ENCODE measurements around the gene NAALADL2. TPM values are rescaled to one million over a fixed set of nuclear protein-coding genes. Genes with fewer than 3 reads are reported as not detected.

Gene NAALADL2
- total RNA-seq, 1 experiment from 2014 or later, result 1.6 TPM

DNA sequence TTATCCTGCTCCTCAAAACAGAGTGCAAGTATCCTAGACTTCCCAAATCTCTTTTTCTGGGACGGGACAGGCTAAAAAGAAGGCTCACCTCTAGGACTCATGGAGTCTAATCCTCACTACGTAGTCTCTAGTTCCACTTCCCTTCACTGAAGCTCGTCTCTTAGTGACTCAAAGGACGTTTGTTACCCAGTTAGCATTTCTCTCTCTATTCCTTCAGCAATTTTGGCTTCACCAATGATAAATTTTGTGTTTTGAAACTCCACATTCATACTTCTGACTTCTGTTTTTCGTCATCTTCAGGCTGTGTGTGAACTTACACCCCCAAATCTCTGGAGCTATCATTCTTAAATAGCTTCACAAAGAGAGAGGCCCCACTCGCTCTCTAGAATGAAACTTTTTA, 627.1 kb downstream of the NAALADL2 start:
- Histone ChIP-seq H4K91ac (ENCODE audit: insufficient read length, low read depth, low read length) (no peak overlapping the region), H3K4ac (ENCODE audit: low read depth, low read length) (no peak overlapping the region), H2BK5ac (ENCODE audit: insufficient read length, low read length) (no peak overlapping the region), H3K79me2 (ENCODE audit: insufficient read depth, low read length) (no peaks in the 10 kb centered on the region), H4K5ac (ENCODE audit: insufficient read length, low read depth, low read length) (no peak overlapping the region), H3K4me2 (ENCODE audit: insufficient read depth, insufficient read length, low read length) (no peak overlapping the region), H3K79me1 (ENCODE audit: insufficient read depth, low read depth, low read length, poor library complexity, severe bottlenecking) (no peaks in the 10 kb centered on the region), H3K56ac (ENCODE audit: insufficient read length, low read depth, low read length) (no peak overlapping the region), H3K4me1 (ENCODE audit: insufficient read depth, low read length) (no peaks in the 10 kb centered on the region), H2BK120ac (ENCODE audit: low read depth, low read length, poor library complexity, severe bottlenecking) (no peak overlapping the region), H2AFZ (ENCODE audit: low read length) (no peak overlapping the region), H2BK20ac (ENCODE audit: low read depth, low read length, poor library complexity, severe bottlenecking) (no peak overlapping the region), H3K9me3 (ENCODE audit: control insufficient read depth, low read depth, low read length) (no peaks in the 10 kb centered on the region), H3K14ac (ENCODE audit: insufficient read depth, low read length) (no peak overlapping the region), H3K23ac (ENCODE audit: insufficient read length, low read depth, low read length) (no peak overlapping the region), H2BK12ac (ENCODE audit: insufficient read length, low read depth, low read length) (no peak overlapping the region), H3K27ac (ENCODE audit: insufficient read length, low read depth, low read length) (no peak overlapping the region), H3K9ac (ENCODE audit: extremely low read depth, insufficient read length, low read length) (no peak overlapping the region), H2BK15ac (ENCODE audit: low read depth, low read length) (no peak overlapping the region), H4K20me1 (ENCODE audit: control insufficient read depth, insufficient read depth, insufficient read length) (no peaks in the 10 kb centered on the region), H4K8ac (replicated peaks; ENCODE audit: insufficient read length, low read depth, low read length) (no peak overlapping the region), H3K18ac (ENCODE audit: insufficient read length, low read depth, low read length) (no peak overlapping the region), H3K23me2 (ENCODE audit: insufficient read length, low read depth, low read length, poor library complexity, severe bottlenecking) (no peaks in the 10 kb centered on the region), H2AK5ac (ENCODE audit: insufficient read length, low read length) (no peak overlapping the region), H3T11ph (ENCODE audit: low read length) (no peak overlapping the region), H3K27me3 (ENCODE audit: insufficient read depth, low read length) (no peaks in the 10 kb centered on the region)
- no peaks in the 10 kb centered on the region for H3K27me3 Mint-ChIP-seq (ENCODE audit: low read depth)
- no peaks in the 10 kb centered on the region for H3K9me3 Mint-ChIP-seq
- WGBS (ENCODE audit: extremely low coverage, insufficient read length, low lambda C conversion rate), result no CpG with 5 or more reads among the region's 6 CpGs
- TF ChIP-seq, protein P1, sequence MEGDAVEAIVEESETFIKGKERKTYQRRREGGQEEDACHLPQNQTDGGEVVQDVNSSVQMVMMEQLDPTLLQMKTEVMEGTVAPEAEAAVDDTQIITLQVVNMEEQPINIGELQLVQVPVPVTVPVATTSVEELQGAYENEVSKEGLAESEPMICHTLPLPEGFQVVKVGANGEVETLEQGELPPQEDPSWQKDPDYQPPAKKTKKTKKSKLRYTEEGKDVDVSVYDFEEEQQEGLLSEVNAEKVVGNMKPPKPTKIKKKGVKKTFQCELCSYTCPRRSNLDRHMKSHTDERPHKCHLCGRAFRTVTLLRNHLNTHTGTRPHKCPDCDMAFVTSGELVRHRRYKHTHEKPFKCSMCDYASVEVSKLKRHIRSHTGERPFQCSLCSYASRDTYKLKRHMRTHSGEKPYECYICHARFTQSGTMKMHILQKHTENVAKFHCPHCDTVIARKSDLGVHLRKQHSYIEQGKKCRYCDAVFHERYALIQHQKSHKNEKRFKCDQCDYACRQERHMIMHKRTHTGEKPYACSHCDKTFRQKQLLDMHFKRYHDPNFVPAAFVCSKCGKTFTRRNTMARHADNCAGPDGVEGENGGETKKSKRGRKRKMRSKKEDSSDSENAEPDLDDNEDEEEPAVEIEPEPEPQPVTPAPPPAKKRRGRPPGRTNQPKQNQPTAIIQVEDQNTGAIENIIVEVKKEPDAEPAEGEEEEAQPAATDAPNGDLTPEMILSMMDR (conservative IDR thresholded peaks at IDR 0.05), result no peak
- no peak overlapping the region for H3K4me3 Mint-ChIP-seq
- DNase-seq, result no peak
- no peaks in the 10 kb centered on the region for H3K36me3 Mint-ChIP-seq (ENCODE audit: insufficient read depth in 1 of 3, low read depth in 3 of 3)
- no peak overlapping the region for H3K27ac Mint-ChIP-seq
- no peaks in the 10 kb centered on the region for H3K4me1 Mint-ChIP-seq

All from H9 (cell line).